ENCODE results near the gene TRMT10C.
A peak's percentile ranks its signal among the peaks of the same experiment; 100 is the strongest.
"Not testable (repeated sequence)": the region's sequence is repeated elsewhere in the genome, so short reads cannot be mapped to it uniquely, and the experiment has no call there.

The TRMT10C gene

DNA sequence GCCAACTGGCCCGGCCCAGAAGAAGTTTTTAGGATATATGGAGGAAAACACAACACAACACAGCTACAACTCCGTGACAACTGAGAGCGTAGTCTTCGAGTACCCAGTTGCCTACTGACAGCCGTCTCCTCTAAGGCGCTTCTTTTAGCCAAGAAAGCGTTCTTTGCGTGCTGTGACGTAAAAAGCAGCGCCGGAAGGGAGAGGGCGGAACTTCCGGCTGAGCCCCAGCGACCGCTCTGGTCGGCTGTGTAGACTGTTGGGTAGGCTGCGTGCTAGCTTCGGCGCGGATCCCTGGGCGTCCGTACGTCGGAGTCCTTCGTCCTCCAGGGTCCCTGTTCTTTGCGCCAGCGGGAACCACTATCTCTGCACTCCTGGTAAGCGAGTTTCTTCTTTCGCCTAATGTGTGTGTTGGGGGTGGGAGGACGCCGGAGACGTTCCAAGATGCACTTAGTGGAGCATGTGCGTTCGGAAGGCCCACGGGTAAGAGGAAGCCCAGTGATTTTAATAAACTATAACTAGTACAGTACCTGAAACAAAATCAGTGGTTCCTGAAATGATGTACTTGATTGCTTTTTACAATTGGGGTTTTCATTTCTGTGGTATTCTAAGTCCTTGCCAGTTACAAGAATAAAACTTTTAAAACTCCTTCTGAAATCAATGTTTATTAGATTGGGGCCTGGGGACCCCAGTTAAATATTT, at the start of gene TRMT10C:
Gene TRMT10C (plus strand): TSS at position 239 of the 699 bp plus-strand sequence. CDS start 2,914 bp downstream, outside the sequence.
- DNase-seq = peak; percentile 71

DNA sequence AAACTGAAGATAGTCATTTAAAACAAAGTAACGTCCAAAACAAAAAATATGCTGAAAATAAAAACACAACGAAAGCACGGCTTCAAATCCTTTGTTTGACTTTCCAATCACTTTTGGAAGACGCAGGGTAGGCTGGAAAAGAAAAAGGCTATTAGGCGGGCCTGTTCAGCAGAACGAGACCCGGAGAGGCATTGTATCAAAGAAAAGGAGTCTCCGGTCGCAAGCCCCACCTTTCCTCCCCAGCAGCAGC, 49.3 kb upstream of the TRMT10C start:
- no peak for DNase-seq

DNA sequence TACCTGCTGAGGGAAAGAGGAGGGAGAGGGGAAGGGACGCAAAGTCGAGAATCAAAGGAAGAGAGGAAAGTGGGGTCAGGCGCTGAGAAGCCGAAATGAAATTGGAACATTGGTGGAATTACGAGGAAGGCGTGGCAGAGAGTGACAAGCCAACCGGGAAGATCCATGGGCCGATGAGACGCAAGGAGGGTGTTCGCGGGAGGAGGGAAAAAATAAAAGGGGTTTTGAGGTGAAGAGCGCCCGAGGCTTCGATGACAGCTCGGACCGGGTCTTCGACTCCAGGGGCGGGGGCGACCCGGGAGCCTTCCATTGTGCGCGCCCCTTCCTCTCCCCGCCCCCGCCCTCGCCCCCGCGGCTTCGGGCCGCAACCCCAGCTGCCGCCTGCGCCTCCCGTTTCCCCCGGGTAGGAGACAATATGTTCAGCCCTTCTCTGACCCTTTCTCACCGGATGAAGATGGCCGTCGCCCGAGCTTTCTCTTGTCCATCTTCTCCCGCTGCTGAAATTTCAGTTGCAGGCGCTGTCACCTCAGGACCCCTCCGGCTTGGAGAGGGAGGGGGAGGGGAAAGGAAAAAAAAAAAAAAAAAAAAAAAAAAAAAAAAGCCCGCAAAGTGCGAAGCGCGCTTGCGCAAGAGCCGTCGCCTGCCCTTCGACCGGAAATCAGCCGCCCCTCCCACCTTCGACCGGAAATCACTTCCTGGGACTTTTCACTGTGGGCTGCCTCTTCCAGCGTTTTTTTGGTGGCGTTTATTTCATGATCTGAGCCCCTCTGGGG, 48.8 kb upstream of the TRMT10C start, which contains the start of gene SENP7:
Gene SENP7 (minus strand): TSS at position 567 of the 773 bp plus-strand sequence. CDS start 82 bp downstream, at position 485.
- DNase-seq = peak; percentile 33

DNA sequence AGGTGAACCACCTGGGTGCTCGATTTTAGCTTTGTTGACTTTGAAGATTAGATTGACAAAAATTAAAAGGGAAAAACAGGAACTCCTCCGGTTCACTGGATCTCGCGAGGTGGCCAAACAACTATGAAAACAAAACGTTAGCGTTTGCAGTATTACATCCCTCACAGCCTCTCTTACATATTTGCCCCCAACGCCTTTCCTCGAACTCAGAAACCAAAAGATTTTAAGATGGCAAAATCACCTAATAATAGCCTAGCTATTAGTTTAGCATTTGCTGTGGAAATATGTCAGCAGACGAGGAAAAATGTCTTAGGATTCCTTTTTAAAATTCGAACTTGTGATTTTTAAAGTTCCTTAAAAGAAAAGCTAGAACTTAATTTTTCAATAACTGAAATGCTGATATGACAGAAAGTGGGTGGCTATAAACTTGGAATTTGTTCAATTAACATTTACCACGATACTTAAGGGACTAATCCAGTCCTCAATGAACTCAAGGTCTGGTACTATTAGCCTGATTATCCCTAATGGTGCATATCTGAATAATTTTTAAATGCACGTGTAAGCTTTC, 48.2 kb upstream of the TRMT10C start:
- DNase-seq = no peak

DNA sequence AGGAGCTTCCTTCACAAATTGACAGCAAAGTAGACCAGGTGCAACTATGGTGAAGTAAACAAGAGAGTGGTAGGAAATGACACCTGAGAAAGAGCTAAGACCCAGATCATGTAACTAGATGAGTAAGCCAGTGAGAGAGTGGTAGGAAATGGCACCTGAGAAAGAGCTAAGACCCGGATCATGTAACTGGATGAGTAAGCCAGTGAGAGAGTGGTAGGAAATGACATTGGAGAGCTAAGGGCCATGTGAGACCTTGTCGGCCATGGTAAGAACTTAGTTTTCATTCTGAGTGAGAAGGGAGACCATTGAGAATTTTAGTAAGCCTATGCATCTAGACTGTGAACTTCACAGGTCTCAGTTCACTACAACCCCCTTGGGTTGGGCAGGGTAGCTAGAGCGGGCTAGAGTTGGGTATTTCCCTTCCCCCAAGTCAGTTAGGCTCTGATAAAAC, 43.2 kb upstream of the TRMT10C start:
- DNase-seq = no peak

DNA sequence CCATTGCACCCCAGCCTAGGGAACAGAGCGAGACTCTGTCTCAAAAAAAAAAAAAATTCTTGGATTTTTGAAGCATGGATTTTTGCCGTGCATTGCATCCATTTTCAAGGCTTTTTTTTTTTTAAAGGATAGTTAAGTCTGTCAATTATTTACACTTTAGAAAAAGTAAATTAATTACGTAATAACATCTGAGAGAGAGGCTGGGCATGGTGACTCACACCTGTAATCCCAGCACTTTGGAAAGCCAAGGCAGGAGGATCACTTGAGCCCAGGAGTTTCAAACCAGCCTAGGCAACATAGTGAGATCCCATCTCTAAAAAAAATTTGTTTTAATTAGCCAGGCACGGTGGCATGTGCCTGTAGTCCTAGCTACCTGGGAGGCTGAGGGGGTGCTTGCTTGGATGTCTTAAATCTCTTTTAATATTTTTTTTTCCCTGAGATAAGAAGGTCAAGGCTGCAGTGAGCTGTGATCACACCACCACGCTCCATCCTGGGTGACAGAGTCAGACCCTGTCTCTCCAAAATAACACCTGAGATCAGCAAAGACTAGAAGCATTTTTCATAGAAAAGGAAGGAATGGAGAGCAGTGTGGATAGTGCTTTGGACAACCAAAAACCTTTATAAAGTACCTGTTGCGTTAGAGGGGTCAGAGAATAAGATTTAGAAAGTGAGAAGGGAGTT, 41.8 kb upstream of the TRMT10C start:
- DNase-seq = no peak

GRCh38 chr3:101521211-101521701, 40.4 kb upstream of the TRMT10C start:
- DNase-seq = no peak

GRCh38 chr3:101527441-101527840, 34.2 kb upstream of the TRMT10C start:
- DNase-seq = no peak

DNA sequence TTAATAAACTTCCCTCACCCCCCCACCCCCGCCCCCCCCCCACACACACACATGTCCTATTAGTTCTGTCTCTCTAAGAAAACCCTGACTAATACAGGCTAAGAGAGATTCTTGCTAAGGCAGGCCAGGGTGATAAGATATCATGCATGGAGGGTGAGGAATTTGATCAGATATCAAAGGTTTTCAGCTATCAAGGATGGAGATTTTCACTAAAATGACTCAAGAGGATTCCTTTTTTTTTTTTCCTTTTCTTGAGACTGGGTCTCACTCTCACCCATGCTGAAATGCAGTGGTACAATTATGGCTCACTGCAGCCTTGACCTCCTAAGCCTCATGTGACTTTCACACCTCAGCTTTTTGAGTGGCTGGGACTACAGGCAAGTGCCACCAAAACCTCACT, 33.8 kb upstream of the TRMT10C start:
- no peak for DNase-seq

DNA sequence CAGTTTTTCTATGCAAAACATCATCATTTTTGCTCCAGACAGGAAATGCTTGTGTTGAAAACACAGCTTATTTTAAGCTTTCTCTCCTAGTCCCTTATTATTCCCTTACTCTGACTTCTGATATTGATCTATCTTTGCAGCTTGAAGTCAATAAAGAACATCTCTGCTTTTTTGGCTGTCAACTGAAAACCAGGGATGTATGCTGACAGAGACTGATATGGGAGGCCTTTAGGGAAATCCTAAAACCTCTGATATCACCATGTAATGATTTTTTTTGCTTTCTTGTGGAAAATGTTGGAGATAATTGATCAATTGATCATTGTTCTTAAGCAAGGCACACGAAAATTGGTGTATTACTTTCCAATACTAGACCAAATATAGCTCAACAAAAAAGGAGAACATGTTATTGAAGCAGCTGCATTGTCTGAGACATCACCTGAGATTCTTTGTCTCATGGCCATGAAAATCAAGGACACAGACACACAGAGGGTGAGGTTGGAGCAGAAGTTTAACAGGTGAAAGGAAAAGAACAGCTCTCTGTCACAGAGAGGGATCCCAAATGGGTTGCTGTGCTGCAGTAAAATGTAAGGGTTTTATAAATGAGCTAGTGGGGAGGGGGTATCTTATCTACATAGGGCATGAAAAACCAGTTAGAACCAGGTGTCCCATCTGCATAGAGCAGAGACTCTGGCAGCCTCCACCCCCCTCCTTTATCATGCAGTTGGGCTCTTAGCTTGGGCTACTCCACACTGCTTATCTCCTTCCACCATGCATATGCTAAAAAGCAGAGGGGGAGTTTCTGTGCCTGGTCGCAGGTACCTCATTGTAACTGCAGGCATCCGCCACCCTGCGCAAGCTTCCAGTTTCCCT, 31.6 kb upstream of the TRMT10C start:
- DNase-seq = no peak

DNA sequence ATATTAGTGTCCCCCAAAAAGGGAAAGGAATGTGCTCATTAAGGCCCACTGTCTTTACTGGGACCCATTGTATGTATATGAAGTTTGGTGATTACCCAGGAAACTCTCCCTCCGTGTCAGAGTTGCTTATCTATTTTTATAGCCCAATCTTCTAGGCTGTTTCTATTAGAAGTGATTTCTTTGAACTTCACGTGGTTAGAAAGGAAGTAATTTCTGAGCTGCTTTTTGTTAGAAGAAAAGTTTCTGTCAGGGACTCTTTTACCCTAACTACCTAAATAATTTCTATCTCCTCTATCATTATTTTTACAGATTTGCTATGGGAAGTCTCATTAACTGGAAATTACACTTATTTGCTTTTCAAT, 31.0 kb upstream of the TRMT10C start:
- DNase-seq = no peak

- DNase-seq = no peak
Measured at GRCh38 chr3:101531473-101532086, 30.1 kb upstream of the TRMT10C start.

DNA sequence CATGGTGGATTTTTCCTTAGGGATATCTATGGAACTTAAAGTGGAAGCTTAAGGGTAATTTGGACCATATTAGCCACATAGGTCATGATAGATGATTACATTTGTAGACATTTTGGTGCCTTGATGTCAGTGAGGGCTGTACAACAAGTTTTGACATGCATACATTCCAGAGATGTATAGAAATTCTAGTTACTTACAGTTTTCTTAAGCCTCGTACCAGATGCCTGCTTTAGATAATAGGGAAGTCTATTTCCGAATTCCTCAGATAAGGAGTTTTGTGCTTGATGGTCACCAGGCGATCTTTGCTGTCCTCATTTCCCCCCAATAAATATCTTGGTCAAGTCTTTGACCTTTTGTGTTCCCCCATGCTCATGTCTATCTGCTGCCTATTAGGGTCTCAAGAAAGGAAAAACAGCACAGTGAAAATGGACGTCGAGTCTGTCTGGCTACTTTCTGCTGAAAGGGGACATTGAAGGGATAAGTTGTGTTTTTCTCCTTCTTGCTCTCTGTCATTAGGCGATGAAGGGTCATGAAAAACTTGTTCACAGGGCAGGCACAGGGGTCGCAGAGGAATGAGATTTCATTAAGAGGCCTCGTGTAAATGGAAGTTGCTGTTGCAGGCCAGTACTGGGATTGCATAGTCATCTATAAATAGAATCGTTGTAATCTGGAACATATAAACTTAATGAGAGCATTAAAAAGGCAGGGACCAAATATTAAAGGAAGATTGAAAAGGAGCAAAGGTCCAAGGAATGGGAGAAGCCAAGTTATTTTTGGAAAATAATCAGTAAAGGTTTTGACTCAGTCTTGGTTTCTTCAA, 28.7 kb upstream of the TRMT10C start:
- DNase-seq = no peak

- no peak for DNase-seq
Measured at GRCh38 chr3:101533603-101533968, 28.1 kb upstream of the TRMT10C start.

DNA sequence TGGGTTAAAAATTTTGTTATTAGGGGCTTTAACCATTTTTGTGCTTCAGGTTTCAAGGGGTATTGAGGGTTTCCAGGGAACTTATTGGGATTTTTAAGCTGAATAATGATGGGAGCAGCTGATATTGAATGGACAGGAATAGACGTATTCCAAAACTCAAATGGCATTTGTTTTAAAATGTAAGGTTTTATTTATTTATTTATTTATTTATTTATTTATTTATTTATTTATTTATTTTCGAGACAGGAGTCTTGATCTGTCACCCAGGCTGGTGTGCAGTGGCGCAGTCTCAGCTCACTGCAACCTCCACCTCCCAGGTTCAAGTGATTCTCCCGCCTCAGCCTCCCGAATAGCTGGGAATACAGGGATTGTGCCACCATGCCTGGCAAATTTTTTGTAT, 26.4 kb upstream of the TRMT10C start:
- DNase-seq = no peak

DNA sequence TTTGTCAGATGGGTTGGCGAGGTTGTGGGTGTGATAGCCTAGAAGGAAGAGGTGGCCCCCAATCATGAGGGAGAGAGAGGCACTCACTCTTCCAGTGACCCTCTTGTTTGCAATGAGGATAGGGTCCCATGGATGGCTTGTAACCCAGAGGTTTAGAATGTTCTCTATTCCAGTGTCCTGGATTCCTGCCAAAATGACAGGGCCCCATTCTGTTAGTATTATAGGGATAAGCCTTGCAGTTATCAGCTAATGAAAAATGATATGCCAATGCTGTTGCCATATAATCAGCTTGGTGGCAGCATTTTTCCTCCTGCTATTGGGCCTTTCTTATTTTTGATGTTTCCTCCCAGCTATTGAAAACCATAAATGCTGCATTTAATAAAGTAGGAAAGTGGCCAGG, 25.4 kb upstream of the TRMT10C start:
- DNase-seq = no peak

- not testable (repeated sequence) for DNase-seq
Measured at GRCh38 chr3:101536955-101537354, 24.7 kb upstream of the TRMT10C start.

- no peak for DNase-seq
Measured at GRCh38 chr3:101542957-101543356, 18.7 kb upstream of the TRMT10C start.

- no peak for DNase-seq
Measured at GRCh38 chr3:101544161-101544850, 17.4 kb upstream of the TRMT10C start.

GRCh38 chr3:101548527-101549105, 13.1 kb upstream of the TRMT10C start:
- DNase-seq = no peak

All from NCI-H1436 treated with DMSO at 0.1 percent for 48 hours (cell line).